Measurements from ENCODE around the gene TBX4.

- no peak for TF ChIP-seq EP300 (IDR thresholded peaks at IDR 0.05; ENCODE audit: borderline replicate concordance)
- TF ChIP-seq, protein P1, sequence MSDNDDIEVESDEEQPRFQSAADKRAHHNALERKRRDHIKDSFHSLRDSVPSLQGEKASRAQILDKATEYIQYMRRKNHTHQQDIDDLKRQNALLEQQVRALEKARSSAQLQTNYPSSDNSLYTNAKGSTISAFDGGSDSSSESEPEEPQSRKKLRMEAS (IDR thresholded peaks at IDR 0.05), result no peak
- TF ChIP-seq NFIC (IDR thresholded peaks at IDR 0.05), result no peak
- TF ChIP-seq, protein P2, sequence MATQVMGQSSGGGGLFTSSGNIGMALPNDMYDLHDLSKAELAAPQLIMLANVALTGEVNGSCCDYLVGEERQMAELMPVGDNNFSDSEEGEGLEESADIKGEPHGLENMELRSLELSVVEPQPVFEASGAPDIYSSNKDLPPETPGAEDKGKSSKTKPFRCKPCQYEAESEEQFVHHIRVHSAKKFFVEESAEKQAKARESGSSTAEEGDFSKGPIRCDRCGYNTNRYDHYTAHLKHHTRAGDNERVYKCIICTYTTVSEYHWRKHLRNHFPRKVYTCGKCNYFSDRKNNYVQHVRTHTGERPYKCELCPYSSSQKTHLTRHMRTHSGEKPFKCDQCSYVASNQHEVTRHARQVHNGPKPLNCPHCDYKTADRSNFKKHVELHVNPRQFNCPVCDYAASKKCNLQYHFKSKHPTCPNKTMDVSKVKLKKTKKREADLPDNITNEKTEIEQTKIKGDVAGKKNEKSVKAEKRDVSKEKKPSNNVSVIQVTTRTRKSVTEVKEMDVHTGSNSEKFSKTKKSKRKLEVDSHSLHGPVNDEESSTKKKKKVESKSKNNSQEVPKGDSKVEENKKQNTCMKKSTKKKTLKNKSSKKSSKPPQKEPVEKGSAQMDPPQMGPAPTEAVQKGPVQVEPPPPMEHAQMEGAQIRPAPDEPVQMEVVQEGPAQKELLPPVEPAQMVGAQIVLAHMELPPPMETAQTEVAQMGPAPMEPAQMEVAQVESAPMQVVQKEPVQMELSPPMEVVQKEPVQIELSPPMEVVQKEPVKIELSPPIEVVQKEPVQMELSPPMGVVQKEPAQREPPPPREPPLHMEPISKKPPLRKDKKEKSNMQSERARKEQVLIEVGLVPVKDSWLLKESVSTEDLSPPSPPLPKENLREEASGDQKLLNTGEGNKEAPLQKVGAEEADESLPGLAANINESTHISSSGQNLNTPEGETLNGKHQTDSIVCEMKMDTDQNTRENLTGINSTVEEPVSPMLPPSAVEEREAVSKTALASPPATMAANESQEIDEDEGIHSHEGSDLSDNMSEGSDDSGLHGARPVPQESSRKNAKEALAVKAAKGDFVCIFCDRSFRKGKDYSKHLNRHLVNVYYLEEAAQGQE (IDR thresholded peaks at IDR 0.05; ENCODE audit: low read depth), result no peak
- no peak for TF ChIP-seq TEAD4 (IDR thresholded peaks at IDR 0.05)
- TF ChIP-seq, protein P3, sequence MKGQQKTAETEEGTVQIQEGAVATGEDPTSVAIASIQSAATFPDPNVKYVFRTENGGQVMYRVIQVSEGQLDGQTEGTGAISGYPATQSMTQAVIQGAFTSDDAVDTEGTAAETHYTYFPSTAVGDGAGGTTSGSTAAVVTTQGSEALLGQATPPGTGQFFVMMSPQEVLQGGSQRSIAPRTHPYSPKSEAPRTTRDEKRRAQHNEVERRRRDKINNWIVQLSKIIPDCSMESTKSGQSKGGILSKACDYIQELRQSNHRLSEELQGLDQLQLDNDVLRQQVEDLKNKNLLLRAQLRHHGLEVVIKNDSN (IDR thresholded peaks at IDR 0.05), result no peak
- TF ChIP-seq TAF1 (IDR thresholded peaks at IDR 0.05; ENCODE audit: low read depth), result no peak
- TF ChIP-seq CREB1 (IDR thresholded peaks at IDR 0.05; ENCODE audit: low read depth), result no peak
- no peak for TF ChIP-seq RAD21 (IDR thresholded peaks at IDR 0.05; ENCODE audit: low read depth)
- TF ChIP-seq CEBPB (IDR thresholded peaks at IDR 0.05), result no peak
- TF ChIP-seq YY1 (IDR thresholded peaks at IDR 0.05; ENCODE audit: low read depth), result no peak
These were observed 10.0 kb upstream of the TBX4 start for GRCh38 chr17:61442136-61442775.

Measured in Ishikawa (cell line).